ENCODE measurements around the gene LRRC74B.
A peak's percentile ranks its signal among the peaks of the same experiment; 100 is the strongest.
"Not testable (repeated sequence)": the region's sequence is repeated elsewhere in the genome, so short reads cannot be mapped to it uniquely, and the experiment has no call there.

LRRC74B gene

GRCh38 chr22:21043860-21044535 lies 1.7 kb upstream of the LRRC74B start:
- no peak overlapping the region for H3K4me3 ChIP-seq (ENCODE audit: low read length)
- TF ChIP-seq CTCF (IDR thresholded peaks at IDR 0.05; ENCODE audit: insufficient read depth, low read depth, low read length, missing control alignments) = no peak
- no peak for DNase-seq (ENCODE audit: low read depth)

GRCh38 chr22:21044931-21045584 lies 688 bp upstream of the LRRC74B start:
- no peak for TF ChIP-seq CTCF (IDR thresholded peaks at IDR 0.05; ENCODE audit: insufficient read depth, low read depth, low read length, missing control alignments)
- no peak for DNase-seq (ENCODE audit: low read depth)
- H3K4me3 ChIP-seq (ENCODE audit: low read length) = peak overlapping the region; percentile 2

GRCh38 chr22:21047035-21047661 lies 1.4 kb downstream of the LRRC74B start:
- TF ChIP-seq CTCF (IDR thresholded peaks at IDR 0.05; ENCODE audit: insufficient read depth, low read depth, low read length, missing control alignments) = no peak
- DNase-seq (ENCODE audit: low read depth) = no peak
- no peak overlapping the region for H3K4me3 ChIP-seq (ENCODE audit: low read length)

- no peak for DNase-seq (ENCODE audit: low read depth)
- no peak overlapping the region for H3K4me3 ChIP-seq (ENCODE audit: low read length)
- no peak for TF ChIP-seq CTCF (IDR thresholded peaks at IDR 0.05; ENCODE audit: insufficient read depth, low read depth, low read length, missing control alignments)
These were observed 2.0 kb downstream of the LRRC74B start for GRCh38 chr22:21047730-21048129.

GRCh38 chr22:21048448-21048847 lies 2.7 kb downstream of the LRRC74B start:
- not testable (repeated sequence) for H3K4me3 ChIP-seq (ENCODE audit: low read length); DNase-seq (ENCODE audit: low read depth)

- not testable (repeated sequence) for DNase-seq (ENCODE audit: low read depth); H3K4me3 ChIP-seq (ENCODE audit: low read length)
These were observed 3.2 kb downstream of the LRRC74B start for GRCh38 chr22:21048965-21049364.

- DNase-seq (ENCODE audit: low read depth) = no peak
- no peak overlapping the region for H3K4me3 ChIP-seq (ENCODE audit: low read length)
- no peak for TF ChIP-seq CTCF (IDR thresholded peaks at IDR 0.05; ENCODE audit: insufficient read depth, low read depth, low read length, missing control alignments)
These were observed 5.5 kb downstream of the LRRC74B start for GRCh38 chr22:21051145-21051830.

All from epithelial cell of esophagus (primary cell).